WTC11 (cell line): ENCODE results near the gene MRPL41. TPM values are rescaled to one million over a fixed set of nuclear protein-coding genes. Genes with fewer than 3 reads are reported as not detected.
"Not testable (repeated sequence)": the region's sequence is repeated elsewhere in the genome, so short reads cannot be mapped to it uniquely, and the experiment has no call there.

Source experiments
- ATAC-seq: fragments of 200-7000 bp; cut with Tn5 transposase; 2 replicates; pipeline ENCODE4 v1.10.0; 2021; ENCODE audit warnings: mild to moderate bottlenecking, moderate library complexity
- CTCF ChIA-PET: fragments of 300-600 bp; sonication (Branson Sonifier 250); formaldehyde crosslinking; loops from one replicate; lab custom pipeline; 2021; ENCODE audit warnings: antibody characterized with exemption; lab: Charles Lee
- POLR2A ChIA-PET: fragments of 350-600 bp; sonication (Branson Sonifier 250); formaldehyde crosslinking; loops from one replicate; lab custom pipeline; 2021; ENCODE audit warnings: antibody characterized with exemption; lab: Charles Lee
- DNase-seq: peaks from one replicate; pipeline ENCODE4 v3.0.0; 2021; ENCODE audit warnings: low spot score
- H3K27ac Mint-ChIP-seq: 2 replicates; pipeline ENCODE4 v1.8.0; 2021; ENCODE audit warnings: mixed read lengths
- H3K27me3 Mint-ChIP-seq: 2 replicates; pipeline ENCODE4 v1.8.0; 2021; ENCODE audit warnings: low read depth, mild to moderate bottlenecking, moderate library complexity, mixed read lengths
- H3K36me3 Mint-ChIP-seq: 2 replicates; pipeline ENCODE4 v1.8.0; 2021; ENCODE audit warnings: mixed read lengths
- H3K4me1 Mint-ChIP-seq: 2 replicates; pipeline ENCODE4 v1.8.0; 2022; ENCODE audit warnings: mixed read lengths
- H3K4me3 Mint-ChIP-seq: 2 replicates; pipeline ENCODE4 v1.8.0; 2021; ENCODE audit warnings: mild to moderate bottlenecking, moderate library complexity, mixed read lengths
- H3K9me3 Mint-ChIP-seq: 2 replicates; pipeline ENCODE4 v1.8.0; 2021; ENCODE audit warnings: mixed read lengths
- AR ChIP-seq: fragments of 250-450 bp; sonication (Bioruptor Pico); IDR thresholded peaks from 2 replicates; pipeline ENCODE4 v1.9.0; 2021; ENCODE audit warnings: mild to moderate bottlenecking
- ATF1 ChIP-seq: sonication (generic); formaldehyde crosslinking; IDR thresholded peaks from 2 replicates; pipeline ENCODE4 v1.8.1; 2023; ENCODE audit warnings: mild to moderate bottlenecking, moderate library complexity, missing genetic modification reagents
- CREM ChIP-seq: sonication (generic); formaldehyde crosslinking; IDR thresholded peaks from 2 replicates; pipeline ENCODE4 v1.8.1; 2022; ENCODE audit warnings: mild to moderate bottlenecking, missing genetic modification reagents, moderate library complexity
- EMX1 ChIP-seq: fragments of 250-450 bp; sonication (Bioruptor Pico); IDR thresholded peaks from 2 replicates; pipeline ENCODE4 v1.8.0; 2021; ENCODE audit warnings: mild to moderate bottlenecking
- FOXK1 ChIP-seq: sonication (generic); formaldehyde crosslinking; IDR thresholded peaks from 2 replicates; pipeline ENCODE4 v1.8.0; 2022; ENCODE audit warnings: mild to moderate bottlenecking, moderate library complexity, missing genetic modification reagents
- FOXP1 ChIP-seq: sonication (generic); formaldehyde crosslinking; IDR thresholded peaks from 2 replicates; pipeline ENCODE4 v1.8.0; 2022; ENCODE audit warnings: missing genetic modification reagents, mild to moderate bottlenecking, moderate library complexity, borderline replicate concordance
- GRHL2 ChIP-seq: fragments of 250-450 bp; sonication (Bioruptor Pico); IDR thresholded peaks from 2 replicates; pipeline ENCODE4 v1.8.0; 2022; ENCODE audit warnings: mild to moderate bottlenecking, moderate library complexity; ENCODE audit not compliant: insufficient replicate concordance, severe bottlenecking
- HMGA2 ChIP-seq: fragments of 250-450 bp; sonication (Bioruptor Pico); IDR thresholded peaks from 2 replicates; pipeline ENCODE4 v1.4.0; 2021; ENCODE audit warnings: mild to moderate bottlenecking, moderate library complexity
- KAT7 ChIP-seq: sonication (generic); formaldehyde crosslinking; IDR thresholded peaks from 2 replicates; pipeline ENCODE4 v1.8.1; 2023; ENCODE audit warnings: missing genetic modification reagents, mild to moderate bottlenecking, borderline replicate concordance
- MXD4 ChIP-seq: fragments of 250-450 bp; sonication (Bioruptor Pico); IDR thresholded peaks from 2 replicates; pipeline ENCODE4 v1.8.0; 2021; ENCODE audit warnings: mild to moderate bottlenecking, moderate library complexity, borderline replicate concordance
- NFE2L1 ChIP-seq: sonication (generic); formaldehyde crosslinking; IDR thresholded peaks from 2 replicates; pipeline ENCODE4 v1.8.1; 2023; ENCODE audit warnings: missing genetic modification reagents
- NR2C2 ChIP-seq: sonication (generic); formaldehyde crosslinking; IDR thresholded peaks from 2 replicates; pipeline ENCODE4 v1.8.0; 2022; ENCODE audit warnings: mild to moderate bottlenecking, missing genetic modification reagents
- RELA ChIP-seq: sonication (generic); formaldehyde crosslinking; IDR thresholded peaks from 2 replicates; pipeline ENCODE4 v1.8.1; 2022; ENCODE audit warnings: missing genetic modification reagents, mild to moderate bottlenecking, borderline replicate concordance
- SOX15 ChIP-seq: fragments of 250-450 bp; sonication (Bioruptor Pico); IDR thresholded peaks from 2 replicates; pipeline ENCODE4 v1.9.0; 2021; ENCODE audit warnings: mild to moderate bottlenecking
- SP1 ChIP-seq: sonication (generic); formaldehyde crosslinking; conservative IDR thresholded peaks from 2 replicates; pipeline ENCODE4 v1.8.1; 2022; ENCODE audit warnings: missing genetic modification reagents
- TEAD4 ChIP-seq: sonication (generic); formaldehyde crosslinking; IDR thresholded peaks from 2 replicates; pipeline ENCODE4 v1.8.0; 2022; ENCODE audit warnings: mild to moderate bottlenecking, missing genetic modification reagents
- USF1 ChIP-seq: sonication (generic); formaldehyde crosslinking; IDR thresholded peaks from 2 replicates; pipeline ENCODE4 v1.8.0; 2022; ENCODE audit warnings: mild to moderate bottlenecking, missing genetic modification reagents
- ZNF121 ChIP-seq: sonication (generic); formaldehyde crosslinking; IDR thresholded peaks from 2 replicates; pipeline ENCODE4 v1.8.0; 2023; ENCODE audit warnings: missing genetic modification reagents
- ZNF219 ChIP-seq: sonication (generic); formaldehyde crosslinking; IDR thresholded peaks from 2 replicates; pipeline ENCODE4 v1.8.0; 2023; ENCODE audit warnings: missing genetic modification reagents, mild to moderate bottlenecking, borderline replicate concordance
- total RNA-seq: library from RNA; stranded (reverse); gene quantifications from 3 replicates; pipeline ENCODE4 v1.2.3, GENCODE V29; 2021
- TF ChIP-seq, protein P1 (sequence below): sonication (generic); formaldehyde crosslinking; IDR thresholded peaks from 2 replicates; pipeline ENCODE4 v1.8.1; 2023; ENCODE audit warnings: mild to moderate bottlenecking, moderate library complexity, missing genetic modification reagents

MRPL41 gene
- total RNA-seq, 1 experiment from 2014 or later = 70.1 TPM

GRCh38 chr9:137564134-137564533, 12.5 kb downstream of the MRPL41 start:
- H3K36me3 Mint-ChIP-seq = peaks cover 55% of the 10 kb centered on the region
- no peak for ATAC-seq
- no peaks in the 10 kb centered on the region for H3K4me1 Mint-ChIP-seq
- TF ChIP-seq NFE2L1 (CRISPR knock-in tag) (no peak), USF1 (CRISPR knock-in tag) (no peak), SOX15 (CRISPR knock-in tag) (no peak), FOXK1 (CRISPR knock-in tag) (no peak), MXD4 (CRISPR knock-in tag) (no peak), KAT7 (CRISPR knock-in tag) (no peak), AR (CRISPR knock-in tag) (no peak), ATF1 (CRISPR knock-in tag) (no peak), EMX1 (CRISPR knock-in tag) (no peak), ZNF121 (CRISPR knock-in tag) (no peak), GRHL2 (CRISPR knock-in tag) (no peak), RELA (CRISPR knock-in tag) (no peak), ZNF219 (CRISPR knock-in tag) (no peak), SP1 (CRISPR knock-in tag) (no peak), HMGA2 (no peak), FOXP1 (CRISPR knock-in tag) (no peak), NR2C2 (CRISPR knock-in tag) (no peak), CREM (CRISPR knock-in tag) (no peak), TEAD4 (no peak)
- TF ChIP-seq, all 79 proteins: peak for 0
- Mint-ChIP-seq H3K4me3 (no peak overlapping the region), H3K27me3 (no peaks in the 10 kb centered on the region), H3K9me3 (peaks cover 3% of the 10 kb centered on the region; the same call in 1 of the 2 replicates), H3K27ac (no peak overlapping the region)
- no peak for DNase-seq
- ChIA-PET POLR2A (no interaction called here), CTCF (no interaction called here)

DNA sequence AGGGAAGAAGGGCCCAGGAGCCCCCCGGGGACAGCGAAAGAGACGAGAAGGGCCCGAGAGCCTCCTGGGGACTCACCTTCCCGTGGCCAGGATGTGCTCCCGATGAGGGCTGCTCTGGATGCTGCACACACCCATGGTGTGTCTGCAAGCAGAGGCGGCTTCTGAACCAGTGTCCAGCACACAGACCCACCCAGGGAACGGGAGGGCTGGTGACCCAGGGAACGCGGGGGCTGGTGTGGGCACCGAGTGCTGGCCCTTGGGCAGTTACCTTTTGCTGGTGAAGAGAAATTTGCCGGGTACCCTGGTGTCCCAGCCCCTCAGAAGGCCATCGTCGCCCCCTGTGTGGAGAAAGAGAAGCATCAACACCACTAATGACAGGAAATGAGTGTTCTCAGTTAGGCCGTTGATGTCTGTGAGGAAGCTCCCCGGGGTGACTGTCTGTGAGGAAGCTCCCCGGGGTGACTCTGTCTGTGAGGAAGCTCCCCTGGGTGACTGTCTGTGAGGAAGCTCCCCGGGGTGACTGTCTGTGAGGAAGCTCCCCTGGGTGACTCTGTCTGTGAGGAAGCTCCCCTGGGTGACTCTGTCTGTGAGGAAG, 13.2 kb downstream of the MRPL41 start:
- Mint-ChIP-seq H3K27me3 (no peaks in the 10 kb centered on the region), H3K36me3 (peaks cover 48% of the 10 kb centered on the region), H3K27ac (no peak overlapping the region)
- ATAC-seq = no peak
- no peak for DNase-seq
- TF ChIP-seq, protein P1, sequence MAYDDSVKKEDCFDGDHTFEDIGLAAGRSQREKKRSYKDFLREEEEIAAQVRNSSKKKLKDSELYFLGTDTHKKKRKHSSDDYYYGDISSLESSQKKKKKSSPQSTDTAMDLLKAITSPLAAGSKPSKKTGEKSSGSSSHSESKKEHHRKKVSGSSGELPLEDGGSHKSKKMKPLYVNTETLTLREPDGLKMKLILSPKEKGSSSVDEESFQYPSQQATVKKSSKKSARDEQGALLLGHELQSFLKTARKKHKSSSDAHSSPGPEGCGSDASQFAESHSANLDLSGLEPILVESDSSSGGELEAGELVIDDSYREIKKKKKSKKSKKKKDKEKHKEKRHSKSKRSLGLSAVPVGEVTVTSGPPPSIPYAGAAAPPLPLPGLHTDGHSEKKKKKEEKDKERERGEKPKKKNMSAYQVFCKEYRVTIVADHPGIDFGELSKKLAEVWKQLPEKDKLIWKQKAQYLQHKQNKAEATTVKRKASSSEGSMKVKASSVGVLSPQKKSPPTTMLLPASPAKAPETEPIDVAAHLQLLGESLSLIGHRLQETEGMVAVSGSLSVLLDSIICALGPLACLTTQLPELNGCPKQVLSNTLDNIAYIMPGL (CRISPR knock-in tag) = no peak
- TF ChIP-seq, all 79 proteins: peak for 0
- Mint-ChIP-seq H3K9me3 (peaks cover 3% of the 10 kb centered on the region; the same call in 1 of the 2 replicates), H3K4me3 (no peak overlapping the region), H3K4me1 (no peaks in the 10 kb centered on the region)
- ChIA-PET POLR2A (no interaction called here), CTCF (no interaction called here)

DNA sequence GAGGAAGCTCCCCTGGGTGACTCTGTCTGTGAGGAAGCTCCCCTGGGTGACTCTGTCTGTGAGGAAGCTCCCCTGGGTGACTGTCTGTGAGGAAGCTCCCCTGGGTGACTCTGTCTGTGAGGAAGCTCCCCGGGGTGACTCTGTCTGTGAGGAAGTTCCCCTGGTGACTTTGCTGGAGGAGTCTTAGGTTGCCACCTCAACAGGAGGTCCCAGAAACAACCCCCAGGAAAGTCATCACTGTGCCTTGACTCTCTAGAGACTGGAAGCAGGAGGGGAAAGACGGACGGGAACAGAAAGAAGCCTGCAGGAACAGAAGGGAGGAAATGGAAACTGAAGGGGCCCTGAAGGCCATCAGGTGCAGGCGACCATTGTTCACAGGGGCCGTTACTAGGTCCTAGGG, 16.8 kb downstream of the MRPL41 start:
- H3K27ac Mint-ChIP-seq, CTCF ChIA-PET, DNase-seq, POLR2A ChIA-PET, H3K4me3 Mint-ChIP-seq, ATAC-seq, H3K27me3 Mint-ChIP-seq, H3K4me1 Mint-ChIP-seq, H3K9me3 Mint-ChIP-seq: not testable (repeated sequence)
- H3K36me3 Mint-ChIP-seq = peaks cover 41% of the 10 kb centered on the region
